ENCODE measurements around the gene ZFPM1.

- no peak for TF ChIP-seq POLR2AphosphoS5 (IDR thresholded peaks at IDR 0.05)
- no peak for TF ChIP-seq POLR2A (IDR thresholded peaks at IDR 0.05)
Measured at GRCh38 chr16:88453611-88454522, 787 bp downstream of the ZFPM1 start.
